ENCODE data around the gene GPLD1. TPM values are rescaled to one million over a fixed set of nuclear protein-coding genes. Genes with fewer than 3 reads are reported as not detected.

GPLD1 gene
- total RNA-seq, 1 donor from 2014 or later: 8.4 TPM

- intact Hi-C loops (cut with micrococcal nuclease): no loop called here
- ChIA-PET CTCF (no interaction called here), POLR2A (no interaction called here)
- ATAC-seq (ENCODE audit: low read depth): no peak
- Mint-ChIP-seq H3K4me1 (no peaks in the 10 kb centered on the region), H3K4me3 (no peak overlapping the region), H3K36me3 (ENCODE audit: low read depth) (peaks cover 54% of the 10 kb centered on the region), H3K27me3 (no peaks in the 10 kb centered on the region), H3K27ac (no peak overlapping the region), H3K9me3 (no peaks in the 10 kb centered on the region)
- TF ChIP-seq CTCF (IDR thresholded peaks at IDR 0.05): no peak
- no peak for DNase-seq
Observed at GRCh38 chr6:24535210-24535609, 45.8 kb upstream of the GPLD1 start.

GRCh38 chr6:24534329-24534728 is 45.0 kb upstream of the GPLD1 start:
- ChIA-PET POLR2A (no interaction called here), CTCF (no interaction called here)
- Mint-ChIP-seq H3K36me3 (ENCODE audit: low read depth) (peaks cover 57% of the 10 kb centered on the region), H3K4me3 (no peak overlapping the region), H3K9me3 (no peaks in the 10 kb centered on the region), H3K27ac (no peak overlapping the region), H3K4me1 (no peaks in the 10 kb centered on the region), H3K27me3 (no peaks in the 10 kb centered on the region)
- intact Hi-C loops (cut with micrococcal nuclease): no loop called here
- DNase-seq: no peak
- no peak for ATAC-seq (ENCODE audit: low read depth)
- TF ChIP-seq CTCF (IDR thresholded peaks at IDR 0.05): no peak

GRCh38 chr6:24529985-24530384 is 40.6 kb upstream of the GPLD1 start:
- ChIA-PET POLR2A (interaction anchor here (0.7 kb wide), 1 partner anchor 34 kb away, joined by 9 read pairs; no protein-coding TSS in a partner anchor), CTCF (no interaction called here)
- H3K27ac Mint-ChIP-seq: no peak overlapping the region
- H3K36me3 Mint-ChIP-seq (ENCODE audit: low read depth): peaks cover 51% of the 10 kb centered on the region
- H3K27me3 Mint-ChIP-seq: no peaks in the 10 kb centered on the region
- H3K4me1 Mint-ChIP-seq: peaks cover 10% of the 10 kb centered on the region
- DNase-seq (no peak), ATAC-seq (ENCODE audit: low read depth) (no peak)
- no peak for TF ChIP-seq CTCF (IDR thresholded peaks at IDR 0.05)
- H3K9me3 Mint-ChIP-seq: no peaks in the 10 kb centered on the region
- no peak overlapping the region for H3K4me3 Mint-ChIP-seq
- intact Hi-C loops (cut with micrococcal nuclease): no loop called here

GRCh38 chr6:24524805-24525204 is 35.4 kb upstream of the GPLD1 start:
- Mint-ChIP-seq H3K27me3 (no peaks in the 10 kb centered on the region), H3K4me3 (no peak overlapping the region), H3K36me3 (ENCODE audit: low read depth) (peaks cover 6% of the 10 kb centered on the region), H3K9me3 (no peaks in the 10 kb centered on the region), H3K27ac (peak overlapping the region; percentile 22), H3K4me1 (peaks cover 46% of the 10 kb centered on the region)
- ChIA-PET POLR2A (no interaction called here), CTCF (interaction anchor here (3.2 kb wide), 1 partner anchor 56 kb away, joined by 24 read pairs; no protein-coding TSS in a partner anchor)
- DNase-seq (no peak), ATAC-seq (ENCODE audit: low read depth) (no peak)
- intact Hi-C loops (cut with micrococcal nuclease): loop anchor here (1.0 to 5.0 kb wide), 4 partner anchors 56 to 241 kb away; partner anchors contain the start of gene KIAA0319
- no peak for TF ChIP-seq CTCF (IDR thresholded peaks at IDR 0.05)

GRCh38 chr6:24524329-24524728 is 35.0 kb upstream of the GPLD1 start:
- intact Hi-C loops (cut with micrococcal nuclease): loop anchor here (1.0 to 5.0 kb wide), 3 partner anchors 56 to 171 kb away; partner anchors contain the start of gene KIAA0319
- ATAC-seq (ENCODE audit: low read depth) (no peak), DNase-seq (no peak)
- Mint-ChIP-seq H3K4me3 (no peak overlapping the region), H3K9me3 (no peaks in the 10 kb centered on the region), H3K36me3 (ENCODE audit: low read depth) (peaks cover 6% of the 10 kb centered on the region), H3K4me1 (peaks cover 46% of the 10 kb centered on the region), H3K27ac (no peak overlapping the region), H3K27me3 (no peaks in the 10 kb centered on the region)
- ChIA-PET CTCF (interaction anchor here (1.7 to 3.6 kb wide), 3 partner anchors 30 to 92 kb away, joined by 4 to 60 read pairs (median 24); partner anchors contain the start of gene ALDH5A1), POLR2A (no interaction called here)
- TF ChIP-seq CTCF (IDR thresholded peaks at IDR 0.05): no peak
